Measurements from ENCODE around the gene CSF3R.

- TF ChIP-seq POLR2AphosphoS5 (IDR thresholded peaks at IDR 0.05; ENCODE audit: borderline replicate concordance, low read depth, low read length) (no peak), EZH2 (IDR thresholded peaks at IDR 0.05) (no peak), FOXP2 (optimal IDR thresholded peaks at IDR 0.05; ENCODE audit: control extremely low read depth, extremely low read length, insufficient read depth) (no peak)
Measured at GRCh38 chr1:36438715-36439114, 44.0 kb downstream of the CSF3R start.
